ENCODE measurements around the gene DOK7.

GRCh38 chr4:3500111-3500510, 37.0 kb downstream of the DOK7 start:
- TF ChIP-seq CTCF (IDR thresholded peaks at IDR 0.05) (no peak), ZFX (IDR thresholded peaks at IDR 0.05; ENCODE audit: borderline replicate concordance) (no peak)

All from 22Rv1 (cell line).